Measurements from ENCODE around the gene GGT5.
"Not testable (repeated sequence)": the region's sequence is repeated elsewhere in the genome, so short reads cannot be mapped to it uniquely, and the experiment has no call there.

The GGT5 gene

GRCh38 chr22:24240381-24240780, 4.5 kb downstream of the GGT5 start:
- no peaks in the 10 kb centered on the region for H3K36me3 ChIP-seq (replicated peaks; ENCODE audit: insufficient read depth, low read length)
- H3K4me3 ChIP-seq (ENCODE audit: low read length), result no peak overlapping the region
- no peaks in the 10 kb centered on the region for H3K9me2 ChIP-seq (replicated peaks; ENCODE audit: insufficient read depth, low read length)
- H3K4me1 ChIP-seq (ENCODE audit: low read length), result peaks cover 8% of the 10 kb centered on the region
- no peaks in the 10 kb centered on the region for H3F3A ChIP-seq (ENCODE audit: insufficient read depth, low read length)
- H3K79me2 ChIP-seq (ENCODE audit: low read length), result no peaks in the 10 kb centered on the region
- TF ChIP-seq CTCF (IDR thresholded peaks at IDR 0.05; ENCODE audit: low read length) (no peak), EZH2 (optimal IDR thresholded peaks at IDR 0.05; ENCODE audit: low read depth, low read length) (no peak), EZH2phosphoT487 (IDR thresholded peaks at IDR 0.05; ENCODE audit: low read length) (no peak)
- H3K27ac ChIP-seq (ENCODE audit: low read length), result no peak overlapping the region
- no peaks in the 10 kb centered on the region; the same call in none of the 2 replicates for H3K27me3 ChIP-seq (replicated peaks; ENCODE audit: insufficient read depth, low read length)
- H2AFZ ChIP-seq (ENCODE audit: low read length), result no peak overlapping the region
- H3K9ac ChIP-seq (ENCODE audit: low read length), result no peak overlapping the region
- H3K4me2 ChIP-seq (ENCODE audit: low read depth, low read length), result no peak overlapping the region
- no peaks in the 10 kb centered on the region for H3K9me3 ChIP-seq (replicated peaks; ENCODE audit: insufficient read depth, low read length)
- no peaks in the 10 kb centered on the region for H4K20me1 ChIP-seq (ENCODE audit: insufficient read depth, low read length)
- DNase-seq, result no peak

GRCh38 chr22:24238101-24238694, 6.7 kb downstream of the GGT5 start:
- H3K9me2 ChIP-seq (replicated peaks; ENCODE audit: insufficient read depth, low read length), result not testable (repeated sequence)

GRCh38 chr22:24236656-24237055, 8.2 kb downstream of the GGT5 start:
- no peaks in the 10 kb centered on the region for H3K4me1 ChIP-seq (ENCODE audit: low read length)
- DNase-seq, result no peak
- no peaks in the 10 kb centered on the region for H3K79me2 ChIP-seq (ENCODE audit: low read length)
- H3K27me3 ChIP-seq (replicated peaks; ENCODE audit: insufficient read depth, low read length), result no peaks in the 10 kb centered on the region
- no peaks in the 10 kb centered on the region for H3K9me3 ChIP-seq (replicated peaks; ENCODE audit: insufficient read depth, low read length)
- no peak overlapping the region for H3K9ac ChIP-seq (ENCODE audit: low read length)
- H3K4me2 ChIP-seq (ENCODE audit: low read depth, low read length), result no peak overlapping the region
- H3K4me3 ChIP-seq (ENCODE audit: low read length), result no peak overlapping the region
- H4K20me1 ChIP-seq (ENCODE audit: insufficient read depth, low read length), result no peaks in the 10 kb centered on the region
- no peak overlapping the region for H2AFZ ChIP-seq (ENCODE audit: low read length)
- no peaks in the 10 kb centered on the region for H3K36me3 ChIP-seq (replicated peaks; ENCODE audit: insufficient read depth, low read length)
- H3K27ac ChIP-seq (ENCODE audit: low read length), result no peak overlapping the region
- no peaks in the 10 kb centered on the region for H3K9me2 ChIP-seq (replicated peaks; ENCODE audit: insufficient read depth, low read length)
- no peaks in the 10 kb centered on the region for H3F3A ChIP-seq (ENCODE audit: insufficient read depth, low read length)
- TF ChIP-seq CTCF (IDR thresholded peaks at IDR 0.05; ENCODE audit: low read length) (no peak), EZH2 (optimal IDR thresholded peaks at IDR 0.05; ENCODE audit: low read depth, low read length) (no peak), EZH2phosphoT487 (IDR thresholded peaks at IDR 0.05; ENCODE audit: low read length) (no peak)

More at GRCh38 chr22:24238101-24238694, 6.7 kb downstream of the GGT5 start:
- not testable (repeated sequence) for H3K4me1 ChIP-seq (ENCODE audit: low read length); H3K9ac ChIP-seq (ENCODE audit: low read length); H4K20me1 ChIP-seq (ENCODE audit: insufficient read depth, low read length); H3K9me3 ChIP-seq (replicated peaks; ENCODE audit: insufficient read depth, low read length); H3K4me3 ChIP-seq (ENCODE audit: low read length); H3F3A ChIP-seq (ENCODE audit: insufficient read depth, low read length); DNase-seq; H3K36me3 ChIP-seq (replicated peaks; ENCODE audit: insufficient read depth, low read length); H2AFZ ChIP-seq (ENCODE audit: low read length); H3K27me3 ChIP-seq (replicated peaks; ENCODE audit: insufficient read depth, low read length); H3K79me2 ChIP-seq (ENCODE audit: low read length); H3K4me2 ChIP-seq (ENCODE audit: low read depth, low read length); H3K27ac ChIP-seq (ENCODE audit: low read length)

GRCh38 chr22:24235315-24235714, 9.6 kb downstream of the GGT5 start:
- H3K79me2 ChIP-seq (ENCODE audit: low read length), result no peaks in the 10 kb centered on the region

More at GRCh38 chr22:24235315-24235714, 9.6 kb downstream of the GGT5 start:
- Histone ChIP-seq H3K9me2 (replicated peaks; ENCODE audit: insufficient read depth, low read length) (no peaks in the 10 kb centered on the region), H3K9ac (ENCODE audit: low read length) (no peak overlapping the region), H3K4me2 (ENCODE audit: low read depth, low read length) (no peak overlapping the region), H3F3A (ENCODE audit: insufficient read depth, low read length) (no peaks in the 10 kb centered on the region), H4K20me1 (ENCODE audit: insufficient read depth, low read length) (no peaks in the 10 kb centered on the region), H3K4me1 (ENCODE audit: low read length) (no peaks in the 10 kb centered on the region), H3K9me3 (replicated peaks; ENCODE audit: insufficient read depth, low read length) (no peaks in the 10 kb centered on the region), H3K27ac (ENCODE audit: low read length) (no peak overlapping the region), H3K27me3 (replicated peaks; ENCODE audit: insufficient read depth, low read length) (no peaks in the 10 kb centered on the region), H3K36me3 (replicated peaks; ENCODE audit: insufficient read depth, low read length) (no peaks in the 10 kb centered on the region), H3K4me3 (ENCODE audit: low read length) (no peak overlapping the region), H2AFZ (ENCODE audit: low read length) (no peak overlapping the region)
- TF ChIP-seq CTCF (IDR thresholded peaks at IDR 0.05; ENCODE audit: low read length), result no peak
- no peak for TF ChIP-seq EZH2 (optimal IDR thresholded peaks at IDR 0.05; ENCODE audit: low read depth, low read length)
- no peak for TF ChIP-seq EZH2phosphoT487 (IDR thresholded peaks at IDR 0.05; ENCODE audit: low read length)
- no peak for DNase-seq

Data from MM.1S (cell line).